GM19351 (cell line): ENCODE measurements around the gene LY6G5B.
A peak's percentile ranks its signal among the peaks of the same experiment; 100 is the strongest.
"Not testable (repeated sequence)": the region's sequence is repeated elsewhere in the genome, so short reads cannot be mapped to it uniquely, and the experiment has no call there.

ENCODE experiments used
- ATAC-seq: cut with Tn5 transposase; IDR thresholded peaks from one replicate; pipeline ENCODE4 v1.9.1; 2021; ENCODE audit warnings: mild to moderate bottlenecking, moderate library complexity; ENCODE audit not compliant: unreplicated experiment

The LY6G5B gene

DNA sequence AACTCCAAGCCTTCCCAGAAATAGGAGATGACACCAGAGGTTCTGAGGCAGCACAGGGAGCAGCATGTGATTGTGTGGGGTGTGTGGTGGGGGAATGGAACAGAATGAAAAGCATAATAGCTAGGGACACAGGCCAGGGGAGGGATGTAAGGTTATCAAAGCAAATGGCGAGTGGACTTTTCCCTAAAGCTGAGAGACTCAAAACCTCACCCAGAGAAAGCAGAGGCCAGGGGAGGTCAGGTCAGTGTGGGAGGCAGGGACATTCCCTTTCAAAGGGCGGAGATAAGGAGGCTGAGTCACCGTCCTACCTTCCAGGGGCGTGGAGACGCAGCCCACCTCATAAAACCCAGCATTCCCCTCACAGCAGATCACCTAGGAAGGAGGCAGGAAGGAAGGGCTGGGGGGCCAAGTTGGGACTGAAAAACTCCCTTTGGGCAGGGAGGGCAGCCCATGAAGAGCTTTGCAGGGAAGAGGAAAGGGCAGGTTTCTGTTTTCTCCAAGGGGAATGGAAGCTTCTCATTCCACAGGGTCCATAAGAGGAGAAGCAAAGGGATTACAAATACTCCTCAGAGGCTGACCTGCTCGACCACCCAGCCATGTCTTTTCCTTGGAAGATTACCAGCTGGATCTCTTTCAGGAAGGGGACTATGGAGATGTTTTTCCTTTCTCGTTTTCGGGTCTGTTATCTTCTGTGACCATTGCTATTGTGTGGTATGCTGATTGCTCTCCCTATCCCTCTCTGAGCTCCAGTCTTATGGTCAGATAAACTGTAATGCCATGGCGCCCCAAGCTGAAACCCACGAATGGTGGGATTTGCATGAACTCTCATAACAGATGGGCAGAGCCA is 20.7 kb downstream of the LY6G5B start:
- ATAC-seq: no peak

- ATAC-seq: no peak
These were observed 21.3 kb downstream of the LY6G5B start for GRCh38 chr6:31691078-31691463.

DNA sequence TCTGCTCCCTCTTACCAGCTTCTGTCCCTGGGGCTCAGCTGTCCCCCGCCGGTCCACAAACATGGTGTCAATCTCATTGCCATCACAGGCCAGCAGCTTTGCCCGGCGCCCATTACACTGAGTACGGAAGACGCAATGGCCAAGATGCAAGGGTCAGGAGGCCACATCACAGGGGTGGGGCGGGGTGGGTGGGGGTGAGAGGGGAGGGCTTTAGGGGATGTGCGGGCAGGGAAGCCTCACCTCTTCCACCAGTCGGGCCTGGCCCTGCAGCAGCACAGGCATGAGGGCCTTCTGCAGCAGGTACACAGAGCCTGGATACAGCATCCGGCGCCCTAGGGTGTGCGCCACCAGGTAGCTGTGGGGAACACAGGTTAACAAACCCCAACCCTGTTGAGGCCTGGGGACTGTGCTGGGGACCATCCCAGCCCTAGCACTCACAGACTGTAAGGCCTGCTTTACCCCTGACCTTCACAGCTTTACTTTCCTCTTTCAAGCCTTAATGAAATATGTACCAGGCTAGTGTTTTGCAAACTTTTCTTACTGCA is 21.9 kb downstream of the LY6G5B start:
- ATAC-seq: no peak

GRCh38 chr6:31692353-31692752 is 22.6 kb downstream of the LY6G5B start:
- no peak for ATAC-seq

- ATAC-seq: no peak
These were observed 23.1 kb downstream of the LY6G5B start for GRCh38 chr6:31692886-31693285.

DNA sequence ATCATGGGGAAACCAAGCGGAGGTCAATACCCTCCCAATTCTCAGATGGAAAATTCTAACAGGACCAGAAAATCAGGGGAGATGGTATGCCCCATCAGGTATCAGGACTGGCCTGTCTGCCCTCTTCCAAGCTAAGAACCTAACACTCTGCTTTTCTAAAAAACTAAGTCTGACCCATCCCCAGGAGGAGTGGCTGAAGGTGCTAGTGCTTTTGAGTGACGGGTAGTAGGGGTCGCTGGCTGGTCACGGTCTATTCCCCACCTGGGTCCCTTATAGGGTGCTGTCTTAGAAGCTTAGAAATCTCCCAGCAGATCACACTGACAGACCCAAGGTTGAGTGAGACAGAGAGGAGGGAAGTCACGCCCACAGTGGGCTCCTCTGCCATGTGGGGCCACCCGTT is 23.8 kb downstream of the LY6G5B start:
- ATAC-seq: no peak

- ATAC-seq: no peak
These were observed 27.8 kb downstream of the LY6G5B start for GRCh38 chr6:31697555-31697954.

DNA sequence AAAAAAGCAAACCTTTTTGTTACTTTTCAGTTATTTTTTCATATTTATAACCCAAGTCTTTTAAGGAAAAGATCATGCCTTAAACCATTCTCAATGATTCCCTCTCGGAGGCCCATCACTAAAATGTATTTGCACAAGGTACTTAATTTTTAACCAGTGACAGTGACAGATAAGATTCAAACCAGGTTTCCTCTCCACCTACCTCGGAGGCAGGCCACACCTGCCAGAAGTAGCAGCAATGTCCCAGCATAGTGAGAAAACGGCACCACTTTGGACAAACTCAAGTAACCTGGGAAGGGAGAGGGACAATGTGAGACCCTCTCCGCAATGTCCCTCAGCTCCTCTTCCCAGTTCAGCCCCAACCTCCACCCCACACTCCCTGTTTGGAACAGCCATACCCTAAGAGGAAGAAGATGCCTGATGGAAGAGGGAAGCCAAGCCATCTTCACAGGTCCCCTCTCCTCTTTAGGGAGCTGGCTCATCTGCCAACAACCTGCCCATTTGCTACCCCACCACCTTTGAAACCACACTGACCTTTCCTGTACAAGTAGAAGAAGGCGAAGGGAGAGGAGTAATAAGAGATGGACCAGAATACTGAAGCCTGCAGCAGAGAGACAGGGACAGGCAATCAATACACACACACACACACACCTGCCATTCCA is 31.1 kb downstream of the LY6G5B start:
- no peak for ATAC-seq

GRCh38 chr6:31701666-31702404 is 32.1 kb downstream of the LY6G5B start:
- no peak for ATAC-seq

DNA sequence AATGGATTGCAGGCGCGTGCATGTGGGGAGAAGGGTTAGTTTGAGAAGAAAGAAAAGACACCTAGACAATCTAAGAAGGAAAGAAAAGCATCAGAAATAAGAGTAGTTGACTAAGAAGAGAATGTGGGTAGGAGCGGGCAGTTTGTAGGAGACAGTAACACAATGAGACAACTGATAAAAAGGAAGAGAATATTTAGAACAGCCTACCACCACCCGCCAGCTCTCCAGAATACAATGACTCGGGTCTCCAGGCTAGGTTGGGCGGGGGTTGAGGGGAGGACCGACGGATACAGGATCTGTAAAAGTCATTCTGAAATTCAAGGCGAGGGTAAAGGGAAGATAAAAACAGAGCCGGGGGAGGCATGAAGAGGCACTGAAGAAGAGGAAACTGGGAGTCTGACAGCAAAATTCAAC is 32.6 kb downstream of the LY6G5B start:
- ATAC-seq: no peak

GRCh38 chr6:31702819-31703716 is 33.3 kb downstream of the LY6G5B start, which contains the start of gene ABHD16A:
TSS of gene ABHD16A (minus strand) at chr6:31703324. CDS start at chr6:31703281, 43 bp downstream.
- ATAC-seq: peak; percentile 91

DNA sequence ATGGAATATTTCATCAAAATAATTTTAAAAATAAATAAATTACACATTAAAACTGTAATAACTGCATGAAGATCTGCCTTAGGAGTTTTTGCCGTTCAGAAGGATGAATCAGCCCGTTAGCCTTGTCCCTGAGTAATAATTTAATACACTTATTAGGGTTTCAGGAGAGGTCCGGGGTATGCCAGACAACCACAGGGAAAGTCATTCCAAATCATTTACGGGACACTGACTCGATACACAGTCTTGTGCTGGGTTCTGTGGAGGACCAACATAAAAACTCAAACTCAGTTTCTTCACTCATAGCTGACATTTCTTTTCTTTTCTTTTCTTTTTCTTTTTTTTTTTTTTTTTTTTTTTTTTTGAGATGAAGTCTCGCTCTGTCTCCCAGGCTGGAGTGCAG is 36.2 kb downstream of the LY6G5B start:
- ATAC-seq: no peak

GRCh38 chr6:31706599-31706998 is 36.8 kb downstream of the LY6G5B start, which contains the start of gene LY6G6F:
TSS of gene LY6G6F (plus strand) at chr6:31706866. CDS start at chr6:31706907, 41 bp downstream.
- ATAC-seq: no peak

DNA sequence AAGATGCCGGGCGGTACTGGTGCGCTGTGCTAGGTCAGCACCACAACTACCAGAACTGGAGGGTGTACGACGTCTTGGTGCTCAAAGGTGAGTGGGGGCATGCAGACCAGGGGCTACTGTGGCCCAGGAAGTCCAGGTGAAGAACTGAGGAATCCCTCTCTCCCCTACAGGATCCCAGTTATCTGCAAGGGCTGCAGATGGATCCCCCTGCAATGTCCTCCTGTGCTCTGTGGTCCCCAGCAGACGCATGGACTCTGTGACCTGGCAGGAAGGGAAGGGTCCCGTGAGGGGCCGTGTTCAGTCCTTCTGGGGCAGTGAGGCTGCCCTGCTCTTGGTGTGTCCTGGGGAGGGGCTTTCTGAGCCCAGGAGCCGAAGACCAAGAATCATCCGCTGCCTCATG is 37.9 kb downstream of the LY6G5B start:
- ATAC-seq: no peak

- ATAC-seq: no peak
These were observed 38.4 kb downstream of the LY6G5B start for GRCh38 chr6:31708224-31708623.

DNA sequence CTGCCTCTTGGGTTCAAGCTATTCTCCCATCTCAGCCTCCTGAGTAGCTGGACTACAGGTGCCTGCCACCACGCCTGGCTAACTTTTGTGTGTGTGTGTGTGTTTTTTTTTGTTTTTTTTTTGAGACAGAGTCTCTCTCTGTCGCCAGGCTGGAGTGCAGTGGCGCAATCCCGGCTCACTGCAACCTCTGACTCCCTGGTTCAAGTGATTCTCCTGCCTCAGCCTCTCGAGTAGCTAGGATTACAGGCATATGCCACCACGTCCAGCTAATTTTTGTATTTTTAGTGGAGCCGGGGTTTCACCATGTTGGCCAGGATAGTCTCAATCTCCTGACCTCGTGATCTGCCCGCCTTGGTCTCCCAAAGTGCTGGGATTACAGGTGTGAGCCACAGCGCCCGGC is 39.4 kb downstream of the LY6G5B start:
- ATAC-seq: not testable (repeated sequence)

DNA sequence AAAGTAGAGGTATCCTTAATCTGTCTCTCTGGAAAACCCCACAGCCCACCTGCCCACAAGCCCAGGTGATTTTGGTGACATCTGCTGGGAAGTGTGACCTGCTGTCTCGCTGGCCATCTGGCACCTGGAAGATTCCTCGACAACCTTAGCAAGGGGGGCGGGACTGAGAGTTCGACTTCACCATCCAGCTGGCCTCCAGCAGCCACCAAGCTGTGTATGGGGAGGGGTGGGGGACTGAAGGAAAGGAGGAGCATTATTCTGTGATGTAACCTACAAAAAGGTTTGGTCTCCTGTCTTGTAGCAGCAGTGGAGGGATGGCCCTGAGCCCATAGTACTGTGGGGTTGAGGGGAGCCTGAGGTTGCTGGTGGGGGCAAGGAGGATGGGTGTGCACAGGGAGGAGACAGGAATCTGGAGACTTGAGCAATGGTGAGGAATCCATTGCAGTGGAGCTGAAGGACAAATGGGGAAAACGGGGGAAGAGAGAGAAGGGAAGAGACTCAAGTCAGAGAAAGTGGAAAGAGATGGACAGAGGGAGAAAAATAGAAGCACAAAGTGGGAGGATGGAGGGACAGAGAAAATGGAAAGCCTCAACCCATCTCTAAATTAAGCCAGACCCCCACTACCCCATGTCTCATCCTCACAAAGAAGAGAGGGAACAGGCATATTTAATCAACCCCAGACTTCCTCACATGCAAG is 40.9 kb downstream of the LY6G5B start:
- ATAC-seq: no peak

DNA sequence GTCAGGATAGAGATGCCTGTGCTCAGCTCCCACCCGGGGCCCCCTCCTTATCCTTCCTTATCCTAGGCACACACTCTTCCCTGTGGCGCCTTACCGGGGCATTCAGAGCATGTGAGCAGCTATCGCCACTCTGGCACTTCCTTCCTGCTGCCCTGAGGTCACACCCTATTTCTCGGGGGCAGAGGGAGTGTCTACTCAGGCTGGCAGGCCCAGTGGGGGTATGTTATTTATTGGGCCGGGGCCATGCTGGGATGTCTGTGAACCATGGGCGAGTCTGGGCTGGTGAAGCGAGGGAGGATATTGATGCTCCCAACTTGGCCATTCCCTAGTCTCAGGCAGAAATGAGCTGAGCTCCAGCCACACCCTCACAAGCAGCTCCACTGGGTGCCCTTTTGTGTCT is 41.5 kb downstream of the LY6G5B start:
- no peak for ATAC-seq

DNA sequence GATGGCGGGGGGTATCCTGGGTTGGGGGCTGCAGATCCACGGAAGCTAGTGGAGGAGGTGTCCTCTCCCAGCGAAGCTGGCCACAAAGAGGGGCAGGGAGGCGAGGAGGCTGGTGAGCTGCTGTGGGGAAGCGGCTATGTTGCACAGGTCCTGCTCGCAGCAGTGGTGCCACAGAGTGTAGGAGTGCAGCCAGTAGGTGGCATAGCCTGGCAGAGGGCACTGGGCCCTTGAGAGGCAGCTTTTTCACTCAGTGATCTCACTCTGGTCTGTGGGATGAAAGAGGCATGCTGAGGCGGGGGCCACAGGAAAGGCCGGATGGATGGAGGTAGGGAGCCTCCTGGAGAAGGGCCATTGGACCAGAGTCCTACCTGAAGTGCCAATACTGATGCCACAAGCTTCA is 42.5 kb downstream of the LY6G5B start:
- no peak for ATAC-seq

DNA sequence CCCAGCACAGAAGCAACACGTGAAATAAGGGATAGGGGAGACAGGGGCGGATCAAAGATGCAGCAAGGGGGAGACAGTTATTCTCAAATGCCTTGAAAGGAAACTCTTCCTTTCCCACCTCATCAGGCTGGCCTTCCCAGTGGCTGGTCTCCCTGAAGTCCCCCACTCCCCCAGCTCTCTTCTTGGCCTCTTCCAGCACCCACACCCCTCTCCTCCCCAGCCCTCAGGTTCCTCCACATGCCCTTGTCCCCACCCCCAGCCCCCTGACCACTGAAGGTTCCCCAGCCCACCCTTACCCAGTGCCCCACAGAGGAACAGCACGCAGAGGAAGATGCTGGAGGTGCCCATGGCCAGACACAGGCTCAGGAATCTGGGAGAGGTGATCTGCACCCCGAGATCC is 43.7 kb downstream of the LY6G5B start:
- no peak for ATAC-seq
